ENCODE data around the gene PLEKHM2.

Gene PLEKHM2

DNA sequence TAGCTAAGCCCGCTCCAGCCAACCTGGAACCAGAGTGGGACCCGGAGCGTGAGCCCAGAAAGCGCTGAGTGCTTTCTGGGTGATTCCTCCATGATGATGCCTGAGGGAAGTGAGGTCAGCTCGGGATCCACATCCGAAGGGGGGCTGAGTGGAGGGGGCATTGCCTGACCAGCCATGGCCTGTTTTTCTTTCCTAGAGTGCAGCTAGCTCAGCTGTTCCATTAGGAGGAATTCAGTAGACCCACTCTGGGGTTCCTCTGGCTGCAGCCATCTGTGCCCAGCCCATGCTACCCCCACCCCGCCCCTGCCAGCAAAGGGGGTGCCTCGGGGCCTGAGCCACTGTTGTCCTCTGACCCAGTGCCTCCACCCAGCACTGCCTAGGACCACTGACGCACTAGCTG, 42.4 kb downstream of the PLEKHM2 start:
- H3K36me3 ChIP-seq (ENCODE audit: control insufficient read depth, insufficient read depth, low read length): peaks cover 40% of the 10 kb centered on the region

DNA sequence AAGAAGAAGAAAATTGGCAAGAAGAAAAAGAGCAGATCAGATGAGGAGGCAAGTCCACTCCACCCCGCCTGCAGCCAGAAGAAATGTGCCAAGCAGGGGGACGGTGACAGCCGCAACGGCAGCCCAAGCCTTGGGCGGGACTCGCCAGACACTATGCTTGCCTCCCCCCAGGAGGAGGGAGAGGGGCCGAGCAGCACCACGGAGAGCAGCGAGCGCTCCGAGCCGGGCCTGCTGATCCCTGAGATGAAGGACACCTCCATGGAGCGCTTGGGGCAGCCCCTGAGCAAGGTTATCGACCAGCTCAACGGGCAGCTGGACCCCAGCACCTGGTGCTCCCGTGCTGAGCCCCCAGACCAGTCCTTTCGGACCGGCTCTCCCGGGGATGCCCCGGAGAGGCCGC, 42.9 kb downstream of the PLEKHM2 start:
- Histone ChIP-seq H3K9ac (ENCODE audit: low read length) (no peak overlapping the region), H3K27me3 (ENCODE audit: control insufficient read depth, insufficient read depth, low read length) (no peaks in the 10 kb centered on the region), H3K36me3 (ENCODE audit: control insufficient read depth, insufficient read depth, low read length) (peaks cover 42% of the 10 kb centered on the region), H3K27ac (ENCODE audit: low read depth, low read length) (no peak overlapping the region), H3K4me1 (ENCODE audit: control insufficient read depth, insufficient read depth, low read length) (peaks cover 4% of the 10 kb centered on the region), H3K4me3 (ENCODE audit: low read length) (no peak overlapping the region)

More for the DNA sequence above, 42.4 kb downstream of the PLEKHM2 start:
- H3K4me1 ChIP-seq (ENCODE audit: control insufficient read depth, insufficient read depth, low read length): peaks cover 4% of the 10 kb centered on the region
- no peaks in the 10 kb centered on the region for H3K27me3 ChIP-seq (ENCODE audit: control insufficient read depth, insufficient read depth, low read length)
- H3K27ac ChIP-seq (ENCODE audit: low read depth, low read length): no peak overlapping the region
- no peak overlapping the region for H3K4me3 ChIP-seq (ENCODE audit: low read length)
- H3K9ac ChIP-seq (ENCODE audit: low read length): no peak overlapping the region

DNA sequence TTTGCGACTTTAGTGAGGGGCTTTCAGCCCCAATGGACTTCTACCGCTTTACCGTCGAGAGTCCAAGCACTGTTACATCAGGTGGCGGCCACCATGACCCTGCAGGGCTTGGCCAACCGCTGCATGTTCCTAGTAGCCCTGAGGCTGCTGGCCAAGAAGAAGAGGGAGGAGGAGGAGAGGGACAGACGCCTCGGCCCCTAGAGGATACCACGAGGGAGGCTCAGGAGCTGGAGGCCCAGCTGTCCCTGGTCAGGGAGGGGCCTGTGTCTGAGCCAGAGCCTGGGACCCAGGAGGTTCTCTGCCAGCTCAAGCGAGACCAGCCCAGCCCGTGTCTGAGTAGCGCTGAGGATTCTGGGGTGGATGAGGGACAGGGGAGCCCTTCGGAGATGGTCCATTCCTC, 43.3 kb downstream of the PLEKHM2 start:
- H3K36me3 ChIP-seq (ENCODE audit: control insufficient read depth, insufficient read depth, low read length): peaks cover 46% of the 10 kb centered on the region
- H3K27me3 ChIP-seq (ENCODE audit: control insufficient read depth, insufficient read depth, low read length): no peaks in the 10 kb centered on the region
- no peak overlapping the region for H3K27ac ChIP-seq (ENCODE audit: low read depth, low read length)
- H3K4me1 ChIP-seq (ENCODE audit: control insufficient read depth, insufficient read depth, low read length): peaks cover 4% of the 10 kb centered on the region
- no peak overlapping the region for H3K4me3 ChIP-seq (ENCODE audit: low read length)
- H3K9ac ChIP-seq (ENCODE audit: low read length): no peak overlapping the region

DNA sequence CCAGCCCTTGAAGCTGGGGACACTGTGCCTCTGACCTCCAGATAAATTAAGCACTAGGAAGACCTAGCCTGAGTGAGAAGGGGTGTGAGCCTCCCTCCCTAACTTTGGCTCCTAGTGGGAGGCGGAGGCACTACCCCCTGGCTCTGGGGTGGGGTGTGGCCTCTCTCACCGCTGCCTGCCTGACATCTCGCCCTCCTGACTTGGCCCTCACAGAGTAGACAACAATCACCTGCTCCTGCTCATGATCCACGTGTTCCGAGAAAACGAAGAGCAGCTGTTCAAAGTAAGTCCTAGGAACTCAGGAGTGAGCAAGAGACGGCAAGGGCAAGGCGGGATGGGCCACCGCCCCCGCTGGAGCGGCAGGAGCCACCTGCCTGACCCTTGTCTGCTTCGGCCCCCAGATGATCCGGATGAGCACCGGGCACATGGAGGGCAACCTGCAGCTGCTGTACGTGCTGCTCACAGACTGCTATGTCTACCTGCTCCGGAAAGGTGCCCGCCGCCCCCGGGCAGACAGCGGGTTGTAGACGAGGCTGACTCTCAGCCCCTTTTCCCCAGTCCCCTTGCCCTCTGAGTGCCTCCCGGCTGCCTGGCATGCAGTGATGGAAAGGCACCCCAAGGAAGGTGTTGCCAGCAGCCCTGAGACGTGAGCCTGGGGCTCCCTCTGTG, 43.9 kb downstream of the PLEKHM2 start:
- no peak overlapping the region for H3K4me3 ChIP-seq (ENCODE audit: low read length)
- no peaks in the 10 kb centered on the region for H3K27me3 ChIP-seq (ENCODE audit: control insufficient read depth, insufficient read depth, low read length)
- H3K4me1 ChIP-seq (ENCODE audit: control insufficient read depth, insufficient read depth, low read length): peaks cover under 1% of the 10 kb centered on the region
- no peak overlapping the region for H3K27ac ChIP-seq (ENCODE audit: low read depth, low read length)
- peaks cover 47% of the 10 kb centered on the region for H3K36me3 ChIP-seq (ENCODE audit: control insufficient read depth, insufficient read depth, low read length)
- no peak overlapping the region for H3K9ac ChIP-seq (ENCODE audit: low read length)

- peaks cover 53% of the 10 kb centered on the region for H3K36me3 ChIP-seq (ENCODE audit: control insufficient read depth, insufficient read depth, low read length)
- no peaks in the 10 kb centered on the region for H3K27me3 ChIP-seq (ENCODE audit: control insufficient read depth, insufficient read depth, low read length)
- H3K27ac ChIP-seq (ENCODE audit: low read depth, low read length): no peak overlapping the region
- no peak overlapping the region for H3K9ac ChIP-seq (ENCODE audit: low read length)
- no peak overlapping the region for H3K4me3 ChIP-seq (ENCODE audit: low read length)
- H3K4me1 ChIP-seq (ENCODE audit: control insufficient read depth, insufficient read depth, low read length): no peaks in the 10 kb centered on the region
These were observed 45.0 kb downstream of the PLEKHM2 start for GRCh38 chr1:15728937-15729657.

GRCh38 chr1:15730423-15730822, 46.3 kb downstream of the PLEKHM2 start:
- Histone ChIP-seq H3K27me3 (ENCODE audit: control insufficient read depth, insufficient read depth, low read length) (no peaks in the 10 kb centered on the region), H3K9ac (ENCODE audit: low read length) (no peak overlapping the region), H3K36me3 (ENCODE audit: control insufficient read depth, insufficient read depth, low read length) (peaks cover 54% of the 10 kb centered on the region), H3K4me1 (ENCODE audit: control insufficient read depth, insufficient read depth, low read length) (no peaks in the 10 kb centered on the region), H3K4me3 (ENCODE audit: low read length) (no peak overlapping the region), H3K27ac (ENCODE audit: low read depth, low read length) (no peak overlapping the region)

- no peaks in the 10 kb centered on the region for H3K27me3 ChIP-seq (ENCODE audit: control insufficient read depth, insufficient read depth, low read length)
- peaks cover 54% of the 10 kb centered on the region for H3K36me3 ChIP-seq (ENCODE audit: control insufficient read depth, insufficient read depth, low read length)
- no peaks in the 10 kb centered on the region for H3K4me1 ChIP-seq (ENCODE audit: control insufficient read depth, insufficient read depth, low read length)
- H3K4me3 ChIP-seq (ENCODE audit: low read length): no peak overlapping the region
- no peak overlapping the region for H3K27ac ChIP-seq (ENCODE audit: low read depth, low read length)
- H3K9ac ChIP-seq (ENCODE audit: low read length): no peak overlapping the region
These were observed 46.8 kb downstream of the PLEKHM2 start for GRCh38 chr1:15730936-15731335.

GRCh38 chr1:15731735-15732685, 47.9 kb downstream of the PLEKHM2 start:
- H3K9ac ChIP-seq (ENCODE audit: low read length): no peak overlapping the region
- peaks cover 50% of the 10 kb centered on the region for H3K36me3 ChIP-seq (ENCODE audit: control insufficient read depth, insufficient read depth, low read length)
- H3K4me3 ChIP-seq (ENCODE audit: low read length): no peak overlapping the region
- no peak overlapping the region for H3K27ac ChIP-seq (ENCODE audit: low read depth, low read length)
- no peaks in the 10 kb centered on the region for H3K27me3 ChIP-seq (ENCODE audit: control insufficient read depth, insufficient read depth, low read length)
- H3K4me1 ChIP-seq (ENCODE audit: control insufficient read depth, insufficient read depth, low read length): no peaks in the 10 kb centered on the region

DNA sequence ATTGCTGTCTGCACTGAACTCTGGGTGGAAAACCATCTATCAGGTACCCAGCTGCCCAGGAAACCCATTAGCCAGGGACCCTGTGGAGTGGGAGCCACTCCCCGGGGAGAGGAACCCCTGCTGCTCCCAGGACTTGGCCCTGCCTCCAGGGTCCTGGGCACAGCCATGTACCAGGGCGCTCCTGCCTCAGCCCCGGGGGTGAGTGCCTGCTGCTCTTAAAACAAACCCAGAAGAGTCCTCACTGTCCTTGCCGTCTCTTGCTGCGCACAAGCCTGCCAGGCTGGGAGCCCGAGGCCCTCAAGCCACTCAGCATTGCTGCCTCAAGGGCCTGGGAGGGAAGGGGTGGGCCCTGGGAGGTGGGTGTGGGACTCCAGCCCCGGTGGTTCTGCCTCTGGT, 48.6 kb downstream of the PLEKHM2 start:
- no peaks in the 10 kb centered on the region for H3K4me1 ChIP-seq (ENCODE audit: control insufficient read depth, insufficient read depth, low read length)
- peaks cover 44% of the 10 kb centered on the region for H3K36me3 ChIP-seq (ENCODE audit: control insufficient read depth, insufficient read depth, low read length)
- no peaks in the 10 kb centered on the region for H3K27me3 ChIP-seq (ENCODE audit: control insufficient read depth, insufficient read depth, low read length)
- H3K27ac ChIP-seq (ENCODE audit: low read depth, low read length): no peak overlapping the region
- no peak overlapping the region for H3K9ac ChIP-seq (ENCODE audit: low read length)
- H3K4me3 ChIP-seq (ENCODE audit: low read length): no peak overlapping the region

- Histone ChIP-seq H3K4me1 (ENCODE audit: control insufficient read depth, insufficient read depth, low read length) (no peaks in the 10 kb centered on the region), H3K9ac (ENCODE audit: low read length) (no peak overlapping the region), H3K27me3 (ENCODE audit: control insufficient read depth, insufficient read depth, low read length) (no peaks in the 10 kb centered on the region), H3K27ac (ENCODE audit: low read depth, low read length) (no peak overlapping the region), H3K4me3 (ENCODE audit: low read length) (no peak overlapping the region), H3K36me3 (ENCODE audit: control insufficient read depth, insufficient read depth, low read length) (peaks cover 38% of the 10 kb centered on the region)
These were observed 49.2 kb downstream of the PLEKHM2 start for GRCh38 chr1:15733218-15733725.

- Histone ChIP-seq H3K36me3 (ENCODE audit: control insufficient read depth, insufficient read depth, low read length) (peaks cover 33% of the 10 kb centered on the region), H3K4me3 (ENCODE audit: low read length) (no peak overlapping the region), H3K27ac (ENCODE audit: low read depth, low read length) (no peak overlapping the region), H3K27me3 (ENCODE audit: control insufficient read depth, insufficient read depth, low read length) (no peaks in the 10 kb centered on the region), H3K4me1 (ENCODE audit: control insufficient read depth, insufficient read depth, low read length) (no peaks in the 10 kb centered on the region), H3K9ac (ENCODE audit: low read length) (no peak overlapping the region)
These were observed 49.7 kb downstream of the PLEKHM2 start for GRCh38 chr1:15733726-15734226.

GRCh38 chr1:15734296-15734695, 50.2 kb downstream of the PLEKHM2 start:
- H3K27ac ChIP-seq (ENCODE audit: low read depth, low read length): no peak overlapping the region
- H3K9ac ChIP-seq (ENCODE audit: low read length): no peak overlapping the region

More at GRCh38 chr1:15734296-15734695, 50.2 kb downstream of the PLEKHM2 start:
- Histone ChIP-seq H3K36me3 (ENCODE audit: control insufficient read depth, insufficient read depth, low read length) (peaks cover 33% of the 10 kb centered on the region), H3K4me1 (ENCODE audit: control insufficient read depth, insufficient read depth, low read length) (no peaks in the 10 kb centered on the region), H3K4me3 (ENCODE audit: low read length) (no peak overlapping the region), H3K27me3 (ENCODE audit: control insufficient read depth, insufficient read depth, low read length) (no peaks in the 10 kb centered on the region)

Measured in rectal smooth muscle tissue (tissue), 1 donor.